GM21367 (cell line): ENCODE data around the gene ERAL1.
"Not testable (repeated sequence)": the region's sequence is repeated elsewhere in the genome, so short reads cannot be mapped to it uniquely, and the experiment has no call there.

Experiments used
- ATAC-seq: cut with Tn5 transposase; IDR thresholded peaks from one replicate; pipeline ENCODE4 v1.9.1; 2021; ENCODE audit not compliant: unreplicated experiment

Gene ERAL1

DNA sequence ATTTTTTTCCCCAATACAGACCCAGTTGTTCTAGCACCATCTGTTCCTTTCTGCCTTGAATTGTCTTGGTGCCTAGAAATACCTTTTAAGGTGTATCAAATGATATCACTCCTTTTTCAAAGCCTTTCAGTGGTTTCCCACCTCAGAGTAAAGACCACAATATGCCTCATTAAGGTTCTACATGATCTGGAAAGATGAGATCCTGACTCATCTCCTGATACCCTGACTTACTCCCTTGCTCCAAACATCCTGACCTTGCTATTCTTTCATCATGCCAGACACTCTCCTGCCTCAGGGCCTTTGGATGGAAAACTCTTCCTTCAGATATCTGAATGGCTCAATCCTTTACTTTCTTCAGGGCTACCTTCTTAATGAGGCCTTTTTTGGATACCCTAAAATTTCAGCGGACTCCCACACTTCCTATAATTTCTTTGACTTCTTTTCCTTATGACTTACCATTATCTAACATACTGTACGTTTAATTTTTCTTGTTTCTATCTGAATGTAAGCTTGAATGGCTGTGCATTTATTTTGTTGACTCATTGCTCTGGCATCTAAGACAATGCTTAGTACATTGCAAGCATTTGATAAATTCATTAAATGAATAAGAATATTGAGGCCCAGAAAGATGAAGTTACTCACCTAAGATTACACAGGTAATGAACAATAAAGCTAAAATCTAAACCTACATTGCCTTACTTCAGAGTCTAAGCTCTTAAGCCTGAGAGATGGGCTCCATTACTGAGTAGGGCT is 23.5 kb downstream of the ERAL1 start:
- ATAC-seq: no peak

DNA sequence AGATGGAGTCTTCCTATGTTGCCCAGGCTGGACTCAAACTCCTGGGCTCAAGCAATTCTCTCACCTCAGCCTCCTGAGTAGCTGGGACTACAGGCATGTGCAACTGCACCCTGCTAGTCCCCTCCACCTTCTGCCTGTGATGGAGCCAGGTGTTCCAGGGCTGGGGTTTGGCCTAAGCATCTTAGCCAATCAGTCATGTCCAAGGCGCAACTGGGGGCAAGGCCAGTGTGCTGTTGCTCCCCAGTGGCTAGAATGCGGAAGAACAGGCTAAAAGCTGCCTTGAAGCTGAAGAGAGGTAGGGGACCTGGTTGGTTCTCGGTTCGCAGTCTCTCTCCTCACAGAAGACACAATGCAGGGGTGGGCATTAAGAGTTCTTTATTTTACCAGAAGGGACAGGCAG is 24.2 kb downstream of the ERAL1 start:
- no peak for ATAC-seq

DNA sequence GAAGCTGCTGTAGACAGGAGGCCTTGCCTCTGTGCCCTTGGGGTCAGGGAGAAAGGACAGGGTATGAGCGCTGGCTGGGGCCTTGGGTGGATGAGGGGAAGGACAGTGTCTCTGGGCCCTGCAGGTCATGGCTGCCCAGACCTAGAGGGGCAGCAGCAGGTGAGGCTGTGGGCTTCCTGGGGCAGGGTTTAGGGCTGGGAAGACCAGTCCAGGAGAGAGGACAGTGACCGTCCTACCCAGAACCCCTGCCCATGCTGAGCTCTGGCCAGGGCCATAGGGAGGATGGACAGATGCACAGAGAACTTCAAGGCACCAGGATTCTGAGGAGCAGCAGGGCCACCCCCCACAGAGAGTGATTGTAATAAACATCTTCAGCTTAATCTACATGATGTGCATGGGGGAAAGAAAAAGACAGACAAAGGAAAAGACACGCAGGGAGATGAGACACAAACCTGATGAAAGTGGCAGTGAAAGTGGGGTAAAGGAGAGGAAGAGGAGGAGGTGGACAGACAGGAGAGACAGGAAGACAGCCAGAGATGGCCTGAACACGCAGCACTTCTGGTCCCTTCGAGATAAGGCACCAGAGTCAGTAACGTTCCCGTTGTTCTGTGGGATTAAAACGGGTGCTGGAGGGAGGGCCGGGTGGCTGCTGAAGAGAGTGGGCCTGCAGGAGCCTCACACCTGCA is 25.2 kb downstream of the ERAL1 start:
- ATAC-seq: no peak

- no peak for ATAC-seq
These were observed 25.7 kb downstream of the ERAL1 start for GRCh38 chr17:28880572-28880945.

DNA sequence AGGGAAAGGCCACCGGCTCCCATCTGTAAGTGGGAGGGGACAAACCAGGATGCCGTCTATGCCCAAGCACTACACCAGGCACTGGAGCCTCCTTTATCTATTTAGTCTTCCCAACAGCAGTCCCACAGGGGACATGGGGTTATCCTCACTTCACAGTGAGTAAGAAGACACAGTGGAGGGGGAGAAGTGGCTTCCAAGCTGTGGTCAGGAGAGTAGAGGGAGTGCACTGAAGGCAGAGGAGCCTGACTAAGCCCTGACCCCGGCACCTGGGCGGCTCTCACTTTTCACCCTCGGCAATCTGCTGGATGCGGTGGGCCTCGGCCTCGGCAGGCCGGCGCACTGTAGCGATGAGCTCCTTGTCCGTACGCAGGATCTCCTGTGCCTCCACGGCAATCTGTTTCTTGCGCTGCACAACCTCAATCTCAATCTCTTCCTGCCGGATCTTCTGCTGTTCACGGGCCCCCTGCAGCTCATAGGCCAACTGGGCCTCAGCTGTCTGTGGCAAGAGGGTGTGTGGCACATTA is 26.8 kb downstream of the ERAL1 start:
- ATAC-seq: no peak

GRCh38 chr17:28882154-28882895 is 27.5 kb downstream of the ERAL1 start:
- no peak for ATAC-seq

GRCh38 chr17:28883967-28884702 is 29.3 kb downstream of the ERAL1 start:
- no peak for ATAC-seq

DNA sequence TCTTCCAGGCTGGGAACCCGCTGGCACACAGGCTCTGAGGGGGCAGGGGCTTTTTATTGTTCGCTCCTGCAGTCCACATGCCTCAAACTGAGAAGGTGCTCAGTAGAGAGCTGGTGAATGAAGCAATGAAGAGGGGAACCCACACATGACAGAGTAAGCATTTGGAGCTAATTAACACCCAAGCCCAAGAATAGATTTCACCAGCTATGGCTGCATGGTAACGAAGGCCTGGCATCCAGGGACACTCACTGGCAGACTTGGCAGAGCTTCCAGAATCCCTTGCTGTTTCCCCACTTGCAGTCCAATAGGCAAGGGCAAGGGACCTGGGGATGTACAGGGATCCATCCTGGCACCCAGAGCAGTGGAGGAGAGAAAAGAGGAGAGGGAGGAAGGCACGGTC is 30.5 kb downstream of the ERAL1 start:
- no peak for ATAC-seq

DNA sequence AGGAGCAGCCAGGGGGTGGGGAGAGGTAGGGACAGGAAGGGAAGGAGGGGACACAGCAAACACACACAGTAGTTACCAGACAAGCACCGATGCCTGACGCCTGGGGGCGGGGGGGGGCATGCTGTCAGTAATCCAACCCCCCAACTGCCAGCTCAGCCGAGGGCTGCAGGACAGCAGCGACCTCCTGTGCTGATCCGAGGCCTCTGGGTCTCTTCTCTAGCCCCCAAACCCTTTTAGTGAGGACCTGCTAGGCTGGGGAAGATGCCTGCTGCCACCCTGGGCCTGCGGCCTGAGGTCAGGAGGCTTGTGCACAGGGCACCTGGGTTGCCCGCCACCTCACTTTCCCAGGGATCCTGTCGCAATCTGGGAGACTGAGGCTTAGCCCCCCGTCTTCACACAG is 31.1 kb downstream of the ERAL1 start:
- ATAC-seq: no peak

- no peak for ATAC-seq
These were observed 33.2 kb downstream of the ERAL1 start for GRCh38 chr17:28887871-28888471.

DNA sequence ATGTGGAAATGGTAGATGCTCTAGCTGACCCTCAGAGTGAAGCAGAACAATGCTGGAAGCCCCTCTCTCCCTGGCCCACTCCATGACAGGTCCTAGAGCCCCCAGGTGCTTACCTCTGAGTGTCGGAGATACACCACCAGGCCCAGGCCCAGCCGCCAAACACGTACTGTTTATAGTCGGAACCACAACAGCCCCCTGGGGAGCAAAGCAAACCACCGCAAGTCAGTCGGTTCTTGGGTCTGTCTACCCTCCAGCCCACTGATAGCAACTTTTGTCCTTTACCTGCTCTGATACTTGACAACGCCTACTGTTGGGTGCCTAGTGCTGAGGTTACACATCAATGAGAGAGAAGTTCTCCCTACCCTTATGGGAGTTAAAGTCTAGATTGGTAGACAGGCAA is 34.0 kb downstream of the ERAL1 start:
- ATAC-seq: no peak

DNA sequence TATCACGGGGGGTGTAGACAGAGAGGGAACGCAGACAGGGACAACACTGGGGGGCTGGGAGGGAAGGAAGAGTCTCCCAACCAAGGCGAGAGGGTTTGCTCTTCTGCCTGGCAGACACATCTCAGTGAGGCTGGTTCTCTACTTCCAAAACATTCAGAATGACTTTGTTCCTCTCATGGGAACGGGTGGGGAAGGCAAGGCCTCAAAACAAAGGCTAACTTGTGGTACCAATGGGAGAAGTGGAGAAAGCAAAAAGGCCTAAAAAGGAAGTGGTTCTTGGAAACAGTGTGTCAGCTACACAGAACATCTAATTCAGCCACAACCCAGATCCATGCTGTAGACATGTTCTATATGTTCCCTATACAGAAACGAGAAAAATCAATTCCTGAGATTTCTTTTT is 35.2 kb downstream of the ERAL1 start:
- no peak for ATAC-seq

GRCh38 chr17:28891201-28891600 is 36.4 kb downstream of the ERAL1 start:
- no peak for ATAC-seq

DNA sequence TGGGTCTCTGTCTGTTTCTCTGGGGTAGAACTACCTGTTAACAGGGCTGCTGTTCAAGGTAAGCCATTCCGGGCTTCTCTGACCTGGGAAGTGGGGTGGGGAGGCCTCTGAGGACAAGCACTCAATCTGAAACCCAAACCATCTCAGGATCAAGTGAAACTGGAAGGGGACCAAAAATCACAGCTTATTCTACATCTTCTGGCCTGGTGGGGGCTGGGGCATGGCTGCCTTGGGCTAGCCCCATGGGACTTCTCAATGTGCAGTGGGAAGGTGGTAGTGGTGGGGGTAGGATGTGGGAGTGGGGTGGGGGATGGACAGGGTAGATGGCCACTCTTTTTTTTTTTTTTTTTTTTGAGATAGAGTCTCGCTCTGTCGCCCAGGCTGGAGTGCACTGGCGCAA is 37.2 kb downstream of the ERAL1 start:
- ATAC-seq: no peak

- ATAC-seq: not testable (repeated sequence)
These were observed 38.7 kb downstream of the ERAL1 start for GRCh38 chr17:28893248-28894183.

DNA sequence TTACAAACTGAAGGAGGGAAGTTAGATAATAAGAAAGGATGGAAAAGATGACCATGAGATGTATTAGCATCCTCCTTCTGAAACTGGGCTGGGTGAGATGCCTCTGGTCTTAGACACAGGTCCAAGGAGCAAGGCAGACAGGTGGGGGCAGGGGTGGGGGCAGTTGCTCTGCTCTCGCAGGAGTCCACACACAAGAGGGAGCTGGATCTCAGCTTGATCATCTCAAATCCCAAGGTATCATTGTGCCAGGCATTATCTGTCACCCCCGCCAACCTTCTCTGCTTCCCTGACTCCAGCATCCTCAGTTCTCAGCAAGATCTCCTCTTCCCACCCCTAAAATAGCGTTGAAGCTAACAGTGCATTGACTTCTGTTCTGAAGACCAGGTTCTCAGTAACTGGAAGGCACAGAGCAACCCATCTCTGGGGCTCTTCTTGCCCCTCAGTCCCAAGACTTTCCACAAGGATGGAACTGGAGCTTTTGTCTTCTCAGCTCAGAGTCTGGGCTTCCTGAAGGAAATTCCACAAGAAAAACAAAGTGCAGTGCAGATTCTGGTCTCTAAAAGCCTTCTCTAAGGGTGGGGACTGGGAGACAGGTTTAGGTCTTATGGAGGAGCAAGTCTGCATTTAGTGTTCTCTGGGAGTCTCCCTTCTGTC is 41.1 kb downstream of the ERAL1 start:
- no peak for ATAC-seq

GRCh38 chr17:28896491-28896883 is 41.7 kb downstream of the ERAL1 start:
- ATAC-seq: no peak

GRCh38 chr17:28896884-28897768 is 42.3 kb downstream of the ERAL1 start, which contains the start of gene FLOT2:
Gene FLOT2, minus strand, starts transcription at chr17:28897733. Its CDS starts 159 bp downstream, at chr17:28897574.
- no peak for ATAC-seq
